C4-2B (cell line): ENCODE measurements around the gene LELP1.
A peak's percentile ranks its signal among the peaks of the same experiment; 100 is the strongest.
"Not testable (repeated sequence)": the region's sequence is repeated elsewhere in the genome, so short reads cannot be mapped to it uniquely, and the experiment has no call there.

Source experiments
- H3K27ac ChIP-seq: fragments of 450-650 bp; 2 replicates; pipeline ENCODE4 v1.5.1; 2017
- CTCF ChIP-seq: fragments of 450-650 bp; conservative IDR thresholded peaks from 2 replicates; pipeline ENCODE4 v1.5.1; 2017; ENCODE audit warnings: mild to moderate bottlenecking
- ZFX ChIP-seq: fragments of 450-650 bp; IDR thresholded peaks from 2 replicates; pipeline ENCODE4 v1.6.1; 2017

LELP1 gene

GRCh38 chr1:153203130-153203529 is at the start of gene LELP1:
TSS of gene LELP1 (plus strand) at chr1:153203430. CDS start at chr1:153204708, 1,278 bp downstream.
- TF ChIP-seq ZFX (no peak), CTCF (no peak)
- no peak within 1 kb of the TSS for H3K27ac ChIP-seq

- TF ChIP-seq CTCF: no peak
- no peak for TF ChIP-seq ZFX
Measured at GRCh38 chr1:153155541-153155940, 47.7 kb upstream of the LELP1 start.

GRCh38 chr1:153168686-153169085 is 34.5 kb upstream of the LELP1 start:
- no peak overlapping the region for H3K27ac ChIP-seq
- TF ChIP-seq CTCF (no peak), ZFX (no peak)

More at GRCh38 chr1:153155541-153155940, 47.7 kb upstream of the LELP1 start:
- no peak overlapping the region for H3K27ac ChIP-seq

GRCh38 chr1:153174624-153175023 is 28.6 kb upstream of the LELP1 start:
- no peak overlapping the region for H3K27ac ChIP-seq
- TF ChIP-seq ZFX (no peak), CTCF (no peak)

GRCh38 chr1:153178922-153179321 is 24.3 kb upstream of the LELP1 start:
- no peak overlapping the region for H3K27ac ChIP-seq
- no peak for TF ChIP-seq ZFX
- TF ChIP-seq CTCF: no peak

- TF ChIP-seq ZFX (no peak), CTCF (peak; percentile 9; the same call in 1 of the 2 replicates)
- no peak overlapping the region for H3K27ac ChIP-seq
Measured at GRCh38 chr1:153180556-153180955, 22.7 kb upstream of the LELP1 start.

- not testable (repeated sequence) for H3K27ac ChIP-seq
Measured at GRCh38 chr1:153188301-153188700, 14.9 kb upstream of the LELP1 start.

- H3K27ac ChIP-seq: no peak overlapping the region
- TF ChIP-seq ZFX: no peak
- TF ChIP-seq CTCF: peak; percentile 77
Measured at GRCh38 chr1:153190373-153190772, 12.9 kb upstream of the LELP1 start.
